ENCODE data around the gene CASK.
"Not testable (repeated sequence)": the region's sequence is repeated elsewhere in the genome, so short reads cannot be mapped to it uniquely, and the experiment has no call there.

The CASK gene

GRCh38 chrX:41518127-41518840, 405.1 kb downstream of the CASK start:
- no peak for DNase-seq

- DNase-seq, result peak in 6 of 56 donors; percentile 1 to 33 (median 6)
These were observed 406.2 kb downstream of the CASK start for GRCh38 chrX:41516999-41517765.

- no peak for DNase-seq
These were observed 406.9 kb downstream of the CASK start for GRCh38 chrX:41516456-41516855.

- DNase-seq, result peak in 1 of 56 donors; percentile 6
These were observed 408.0 kb downstream of the CASK start for GRCh38 chrX:41515376-41515775.

GRCh38 chrX:41514179-41514578, 409.2 kb downstream of the CASK start:
- DNase-seq, result no peak

GRCh38 chrX:41512853-41513252, 410.5 kb downstream of the CASK start:
- not testable (repeated sequence) for DNase-seq

GRCh38 chrX:41512394-41512793, 411.0 kb downstream of the CASK start:
- no peak for DNase-seq

- DNase-seq, result no peak
These were observed 415.4 kb downstream of the CASK start for GRCh38 chrX:41507919-41508318.

- DNase-seq, result no peak
These were observed 421.4 kb downstream of the CASK start for GRCh38 chrX:41502004-41502403.

- DNase-seq, result no peak
These were observed 423.4 kb downstream of the CASK start for GRCh38 chrX:41499984-41500383.

GRCh38 chrX:41499195-41499594, 424.2 kb downstream of the CASK start:
- DNase-seq, result no peak

- peak in 3 of 56 donors; percentile 4 to 17 (median 14) for DNase-seq
These were observed 431.9 kb downstream of the CASK start for GRCh38 chrX:41491267-41492004.

GRCh38 chrX:41490446-41490845, 432.9 kb downstream of the CASK start:
- no peak for DNase-seq

GRCh38 chrX:41482154-41482850, 441.1 kb downstream of the CASK start:
- DNase-seq, result no peak

- DNase-seq, result no peak
These were observed 441.9 kb downstream of the CASK start for GRCh38 chrX:41481264-41482109.

- no peak for DNase-seq
These were observed 442.7 kb downstream of the CASK start for GRCh38 chrX:41480508-41481260.

GRCh38 chrX:41478381-41478911, 444.9 kb downstream of the CASK start:
- DNase-seq, result peak in 26 of 56 donors; percentile 0 to 68 (median 12)

- DNase-seq, result peak in 10 of 56 donors; percentile 0 to 41 (median 10)
These were observed 447.6 kb downstream of the CASK start for GRCh38 chrX:41475591-41476241.

- DNase-seq, result no peak
These were observed 448.2 kb downstream of the CASK start for GRCh38 chrX:41475191-41475590.
